Measurements from ENCODE around the gene PSMA8.
"Not testable (repeated sequence)": the region's sequence is repeated elsewhere in the genome, so short reads cannot be mapped to it uniquely, and the experiment has no call there.

PSMA8 gene

GRCh38 chr18:26192233-26192632, 58.6 kb downstream of the PSMA8 start:
- no peak for DNase-seq (ENCODE audit: extremely low read depth, low read depth)
- no peak overlapping the region for H3K4me3 ChIP-seq (replicated peaks; ENCODE audit: low read depth, low read length)
- no peak for TF ChIP-seq CTCF (IDR thresholded peaks at IDR 0.05; ENCODE audit: low read depth, low read length, missing control alignments)

GRCh38 chr18:26196605-26197004, 62.9 kb downstream of the PSMA8 start:
- no peak overlapping the region for H3K4me3 ChIP-seq (replicated peaks; ENCODE audit: low read depth, low read length)
- no peak for TF ChIP-seq CTCF (IDR thresholded peaks at IDR 0.05; ENCODE audit: low read depth, low read length, missing control alignments)
- DNase-seq (ENCODE audit: extremely low read depth, low read depth): no peak

- H3K4me3 ChIP-seq (replicated peaks; ENCODE audit: low read depth, low read length); DNase-seq (ENCODE audit: extremely low read depth, low read depth): not testable (repeated sequence)
Observed at GRCh38 chr18:26202001-26202400, 68.3 kb downstream of the PSMA8 start.

- no peak for TF ChIP-seq CTCF (IDR thresholded peaks at IDR 0.05; ENCODE audit: low read depth, low read length, missing control alignments)
- H3K4me3 ChIP-seq (replicated peaks; ENCODE audit: low read depth, low read length): no peak overlapping the region
- DNase-seq (ENCODE audit: extremely low read depth, low read depth): no peak
Observed at GRCh38 chr18:26205318-26205717, 71.6 kb downstream of the PSMA8 start.

GRCh38 chr18:26206488-26206887, 72.8 kb downstream of the PSMA8 start:
- no peak for DNase-seq (ENCODE audit: extremely low read depth, low read depth)
- no peak for TF ChIP-seq CTCF (IDR thresholded peaks at IDR 0.05; ENCODE audit: low read depth, low read length, missing control alignments)
- H3K4me3 ChIP-seq (replicated peaks; ENCODE audit: low read depth, low read length): no peak overlapping the region

GRCh38 chr18:26207937-26208336, 74.3 kb downstream of the PSMA8 start:
- DNase-seq (ENCODE audit: extremely low read depth, low read depth): no peak
- H3K4me3 ChIP-seq (replicated peaks; ENCODE audit: low read depth, low read length): no peak overlapping the region
- no peak for TF ChIP-seq CTCF (IDR thresholded peaks at IDR 0.05; ENCODE audit: low read depth, low read length, missing control alignments)

GRCh38 chr18:26208977-26209376, 75.3 kb downstream of the PSMA8 start:
- no peak for TF ChIP-seq CTCF (IDR thresholded peaks at IDR 0.05; ENCODE audit: low read depth, low read length, missing control alignments)
- no peak overlapping the region for H3K4me3 ChIP-seq (replicated peaks; ENCODE audit: low read depth, low read length)
- DNase-seq (ENCODE audit: extremely low read depth, low read depth): no peak

All from HFF-Myc (cell line).